GM18907 (cell line): ENCODE measurements around the gene UBE2D3.
"Not testable (repeated sequence)": the region's sequence is repeated elsewhere in the genome, so short reads cannot be mapped to it uniquely, and the experiment has no call there.

ENCODE experiments used
- ATAC-seq: cut with Tn5 transposase; IDR thresholded peaks from one replicate; pipeline ENCODE4 v1.9.1; 2021; ENCODE audit warnings: mild to moderate bottlenecking, moderate library complexity; ENCODE audit not compliant: unreplicated experiment

The UBE2D3 gene

GRCh38 chr4:102826890-102827673 is at the start of gene UBE2D3:
TSS of gene UBE2D3 (minus strand) at chr4:102827551. CDS start at chr4:102826508, 1,043 bp downstream.
- peak; percentile 38 for ATAC-seq

- no peak for ATAC-seq
Measured at GRCh38 chr4:102871772-102872171, 44.4 kb upstream of the UBE2D3 start.

GRCh38 chr4:102869569-102870197 is 42.3 kb upstream of the UBE2D3 start:
- peak; percentile 32 for ATAC-seq

GRCh38 chr4:102868781-102869568 is 41.6 kb upstream of the UBE2D3 start, which contains the start of gene CISD2:
TSS of gene CISD2 (plus strand) at chr4:102868992. CDS start at chr4:102869085, 93 bp downstream.
- peak; percentile 92 for ATAC-seq

GRCh38 chr4:102868153-102868780 is 40.9 kb upstream of the UBE2D3 start:
- ATAC-seq = peak; percentile 63

GRCh38 chr4:102867278-102868152 is 40.2 kb upstream of the UBE2D3 start:
- no peak for ATAC-seq

GRCh38 chr4:102865327-102865726 is 38.0 kb upstream of the UBE2D3 start:
- ATAC-seq = not testable (repeated sequence)

GRCh38 chr4:102862747-102863146 is 35.4 kb upstream of the UBE2D3 start:
- no peak for ATAC-seq

GRCh38 chr4:102862016-102862415 is 34.7 kb upstream of the UBE2D3 start:
- ATAC-seq = no peak

GRCh38 chr4:102860611-102861324 is 33.4 kb upstream of the UBE2D3 start:
- ATAC-seq = no peak

- ATAC-seq = no peak
Measured at GRCh38 chr4:102858828-102859464, 31.6 kb upstream of the UBE2D3 start.

- no peak for ATAC-seq
Measured at GRCh38 chr4:102850370-102850769, 23.0 kb upstream of the UBE2D3 start.

- ATAC-seq = no peak
Measured at GRCh38 chr4:102849579-102850104, 22.3 kb upstream of the UBE2D3 start.

GRCh38 chr4:102847687-102848086 is 20.3 kb upstream of the UBE2D3 start:
- ATAC-seq = no peak

GRCh38 chr4:102843938-102844337 is 16.6 kb upstream of the UBE2D3 start:
- ATAC-seq = no peak

- no peak for ATAC-seq
Measured at GRCh38 chr4:102843273-102843672, 15.9 kb upstream of the UBE2D3 start.

- no peak for ATAC-seq
Measured at GRCh38 chr4:102842367-102842766, 15.0 kb upstream of the UBE2D3 start.

- ATAC-seq = no peak
Measured at GRCh38 chr4:102836596-102836995, 9.2 kb upstream of the UBE2D3 start.

- no peak for ATAC-seq
Measured at GRCh38 chr4:102832667-102833066, 5.3 kb upstream of the UBE2D3 start.
